ENCODE data around the gene CETN2. TPM values are rescaled to one million over a fixed set of nuclear protein-coding genes. Genes with fewer than 3 reads are reported as not detected.
"Not testable (repeated sequence)": the region's sequence is repeated elsewhere in the genome, so short reads cannot be mapped to it uniquely, and the experiment has no call there.

The CETN2 gene
- total and polyA plus RNA-seq, 5 experiments from 2014 or later = 6.3 to 30.8 (median 23.3) TPM

DNA sequence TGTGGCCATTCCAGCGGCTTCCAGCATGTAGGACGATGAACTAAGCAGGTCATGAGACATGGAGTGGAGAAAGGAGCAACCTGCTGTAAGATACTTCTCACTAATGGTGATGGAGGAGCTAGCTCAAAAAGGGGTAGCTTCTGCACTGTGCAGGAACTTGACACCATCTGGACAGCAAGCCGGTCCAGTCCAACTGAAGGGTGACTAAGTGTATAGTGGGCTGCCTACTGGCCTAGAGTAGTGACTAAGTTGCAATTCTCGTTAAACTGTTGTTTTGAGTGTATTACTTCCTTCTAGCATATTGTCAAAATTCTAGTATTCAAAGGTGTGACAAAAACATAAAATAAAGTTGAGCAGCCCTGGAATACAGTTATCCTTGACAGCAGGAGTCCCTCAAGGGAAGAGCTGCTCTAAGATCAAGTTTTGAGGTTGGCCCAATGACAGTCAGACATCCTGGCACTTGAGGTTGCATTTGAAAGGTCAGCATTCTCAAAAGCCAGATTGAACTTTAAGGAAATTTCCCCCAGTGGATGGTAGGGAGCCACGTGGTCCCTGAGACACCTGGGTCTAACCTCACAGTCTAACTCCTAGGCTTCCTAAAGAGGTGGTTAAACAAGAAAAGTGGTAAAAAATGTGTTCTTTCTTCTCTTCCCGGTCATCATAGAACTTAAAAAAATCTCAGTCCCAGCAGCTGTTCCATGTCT, 8.0 kb downstream of the CETN2 start:
- no peaks in the 10 kb centered on the region for H3K36me3 Mint-ChIP-seq
- peak overlapping the region in 1 of 10 donors; percentile 24 for H3K27ac Mint-ChIP-seq

DNA sequence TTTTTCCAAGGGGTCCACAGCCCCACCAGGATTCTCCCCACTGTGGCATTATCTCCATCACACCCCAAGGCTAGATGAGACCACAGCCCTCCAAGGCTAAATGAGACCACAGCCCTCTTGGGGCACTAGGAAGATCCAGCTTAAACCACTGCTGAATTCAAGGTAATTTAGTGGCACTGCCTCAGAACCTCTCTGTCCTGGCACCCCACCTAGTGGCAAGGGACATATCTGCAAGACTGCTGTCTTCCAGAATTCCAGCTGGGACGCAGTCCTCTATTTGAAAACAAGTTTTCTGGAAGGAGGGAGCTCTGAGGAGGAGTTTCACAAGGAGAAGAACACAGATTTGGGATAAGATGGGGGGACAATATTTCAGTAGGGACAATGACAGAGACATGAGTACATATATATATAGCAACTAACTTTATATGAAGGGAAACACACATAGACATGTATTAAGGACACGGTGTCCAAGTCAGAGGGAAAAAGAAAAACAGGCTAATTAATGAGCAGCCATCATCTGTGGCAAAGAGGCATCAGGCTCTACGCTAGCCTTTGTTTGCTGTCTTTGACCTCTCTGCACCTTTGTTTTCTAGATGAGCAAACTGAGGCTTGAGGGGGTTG, 9.3 kb downstream of the CETN2 start:
- no peaks in the 10 kb centered on the region for H3K36me3 Mint-ChIP-seq
- ATAC-seq (no peak), DNase-seq (no peak)
- no peak overlapping the region for H3K4me3 Mint-ChIP-seq
- POLR2A ChIA-PET = no interaction called here
- no peak overlapping the region for H3K27ac Mint-ChIP-seq
- no peaks in the 10 kb centered on the region for H3K4me1 Mint-ChIP-seq
- peaks cover 3 to 14% (median 6%) of the 10 kb centered on the region in 5 donors for H3K27me3 Mint-ChIP-seq
- H3K9me3 Mint-ChIP-seq = no peaks in the 10 kb centered on the region

More for the DNA sequence above, 8.0 kb downstream of the CETN2 start:
- Mint-ChIP-seq H3K27me3 (peaks cover 3 to 14% (median 6%) of the 10 kb centered on the region in 5 donors), H3K9me3 (no peaks in the 10 kb centered on the region), H3K4me3 (no peak overlapping the region), H3K4me1 (no peaks in the 10 kb centered on the region)
- POLR2A ChIA-PET = no interaction called here
- ATAC-seq (no peak), DNase-seq (no peak)

DNA sequence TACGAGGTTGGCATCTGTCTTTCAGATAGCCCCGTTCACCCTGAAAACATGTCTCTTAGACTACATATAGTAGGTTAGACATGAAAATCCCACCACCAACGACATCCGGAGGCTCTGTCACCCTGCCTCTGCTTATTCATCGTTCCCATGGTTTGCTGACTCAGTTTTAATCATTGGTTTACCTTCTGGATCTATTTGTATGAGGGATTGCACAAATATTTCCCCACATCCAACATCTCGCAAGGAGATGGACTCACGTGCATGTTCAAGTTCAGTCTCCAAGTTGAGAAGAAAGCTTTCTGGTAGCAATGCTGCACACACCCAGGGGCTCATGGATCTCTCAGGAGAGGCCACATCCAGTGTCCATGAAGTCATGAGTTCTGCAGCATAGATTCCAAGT, 10.8 kb downstream of the CETN2 start:
- Mint-ChIP-seq H3K4me1 (no peaks in the 10 kb centered on the region), H3K27ac (no peak overlapping the region), H3K9me3 (no peaks in the 10 kb centered on the region), H3K27me3 (peaks cover 3 to 14% (median 6%) of the 10 kb centered on the region in 5 donors), H3K36me3 (no peaks in the 10 kb centered on the region), H3K4me3 (no peak overlapping the region)
- DNase-seq (no peak), ATAC-seq (no peak)
- POLR2A ChIA-PET = no interaction called here

DNA sequence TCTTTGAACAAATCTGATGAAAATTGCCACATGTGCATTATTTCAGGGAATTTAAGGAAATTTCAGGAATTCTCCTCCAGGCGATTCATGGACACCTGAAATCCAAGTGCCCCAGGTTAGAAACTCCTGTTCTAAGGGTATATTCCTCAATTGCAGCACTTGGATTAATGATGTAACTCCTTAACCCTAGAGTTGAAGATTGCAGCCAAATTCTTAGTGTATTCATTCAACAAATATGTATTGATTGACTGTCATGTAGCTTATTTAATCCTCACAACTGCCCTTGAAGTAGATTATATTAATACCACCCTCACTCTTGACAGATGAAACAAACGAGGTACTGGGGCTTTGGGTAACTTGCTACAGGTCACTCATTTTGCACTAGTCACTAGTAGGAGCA, 11.3 kb downstream of the CETN2 start:
- no peaks in the 10 kb centered on the region for H3K9me3 Mint-ChIP-seq
- ATAC-seq (no peak), DNase-seq (no peak)
- H3K4me3 Mint-ChIP-seq = no peak overlapping the region
- peaks cover 3 to 14% (median 6%) of the 10 kb centered on the region in 5 donors for H3K27me3 Mint-ChIP-seq
- no peaks in the 10 kb centered on the region for H3K36me3 Mint-ChIP-seq
- peaks cover 0 to under 1% (median 0%) of the 10 kb centered on the region in 4 donors for H3K4me1 Mint-ChIP-seq
- POLR2A ChIA-PET = no interaction called here
- no peak overlapping the region for H3K27ac Mint-ChIP-seq

- H3K36me3 Mint-ChIP-seq = no peaks in the 10 kb centered on the region
- POLR2A ChIA-PET = no interaction called here
- H3K27ac Mint-ChIP-seq = no peak overlapping the region
Measured at GRCh38 chrX:152818356-152818755, 12.2 kb downstream of the CETN2 start.

DNA sequence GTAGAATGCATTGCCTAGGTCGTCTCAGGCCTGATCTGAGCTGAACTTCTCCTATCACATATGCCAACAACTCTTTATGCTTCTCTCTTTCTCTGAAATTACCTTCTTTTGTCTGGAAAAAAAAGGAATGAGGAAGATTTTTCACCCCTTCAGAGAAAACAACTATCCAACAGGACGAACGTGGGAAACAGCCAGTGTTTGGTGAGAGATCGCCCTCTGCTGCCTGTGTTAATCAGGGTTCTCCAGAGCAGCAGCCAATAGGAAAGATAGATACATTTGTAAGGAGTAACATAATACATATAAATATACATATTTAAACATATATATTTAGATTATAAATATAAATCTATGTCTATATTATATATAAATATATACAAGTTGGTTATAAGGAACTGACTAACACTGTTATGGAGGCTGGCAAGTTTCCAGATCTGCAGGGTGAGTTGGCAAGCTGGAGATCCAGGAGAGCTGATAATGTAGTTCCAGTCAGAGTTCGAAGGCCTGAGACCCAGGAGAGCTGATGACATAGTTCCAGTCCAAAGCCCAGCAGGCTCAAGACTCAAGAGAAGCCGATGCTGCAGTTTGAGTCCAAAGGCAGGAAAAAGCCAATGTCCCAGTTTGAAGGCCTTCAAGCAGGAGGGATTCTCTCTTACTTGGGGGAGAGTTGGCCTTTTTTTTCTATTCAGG, 13.3 kb downstream of the CETN2 start:
- POLR2A ChIA-PET = no interaction called here
- ATAC-seq = no peak
- no peak overlapping the region for H3K27ac Mint-ChIP-seq
- peaks cover 3 to 13% (median 6%) of the 10 kb centered on the region in 5 donors for H3K27me3 Mint-ChIP-seq
- peaks cover 2 to 9% (median 5%) of the 10 kb centered on the region in 4 donors for H3K4me1 Mint-ChIP-seq
- no peak overlapping the region for H3K4me3 Mint-ChIP-seq
- no peak for DNase-seq
- no peaks in the 10 kb centered on the region for H3K36me3 Mint-ChIP-seq
- no peaks in the 10 kb centered on the region for H3K9me3 Mint-ChIP-seq

More at GRCh38 chrX:152818356-152818755, 12.2 kb downstream of the CETN2 start:
- DNase-seq (no peak), ATAC-seq (no peak)
- peaks cover 3 to 14% (median 6%) of the 10 kb centered on the region in 5 donors for H3K27me3 Mint-ChIP-seq
- H3K4me3 Mint-ChIP-seq = no peak overlapping the region
- no peaks in the 10 kb centered on the region for H3K9me3 Mint-ChIP-seq
- peaks cover 0 to 4% (median 2%) of the 10 kb centered on the region in 4 donors for H3K4me1 Mint-ChIP-seq

- H3K4me3 Mint-ChIP-seq = peak overlapping the region in 1 of 10 donors; percentile 22
- no peak overlapping the region for H3K27ac Mint-ChIP-seq
- DNase-seq (no peak), ATAC-seq (no peak)
- peaks cover 0 to 3% (median 0%) of the 10 kb centered on the region in 5 donors for H3K27me3 Mint-ChIP-seq
- no peaks in the 10 kb centered on the region for H3K36me3 Mint-ChIP-seq
- no peaks in the 10 kb centered on the region for H3K9me3 Mint-ChIP-seq
- H3K4me1 Mint-ChIP-seq = peaks cover 2 to 9% (median 5%) of the 10 kb centered on the region in 4 donors
- POLR2A ChIA-PET = no interaction called here
Measured at GRCh38 chrX:152814048-152814447, 16.5 kb downstream of the CETN2 start.

DNA sequence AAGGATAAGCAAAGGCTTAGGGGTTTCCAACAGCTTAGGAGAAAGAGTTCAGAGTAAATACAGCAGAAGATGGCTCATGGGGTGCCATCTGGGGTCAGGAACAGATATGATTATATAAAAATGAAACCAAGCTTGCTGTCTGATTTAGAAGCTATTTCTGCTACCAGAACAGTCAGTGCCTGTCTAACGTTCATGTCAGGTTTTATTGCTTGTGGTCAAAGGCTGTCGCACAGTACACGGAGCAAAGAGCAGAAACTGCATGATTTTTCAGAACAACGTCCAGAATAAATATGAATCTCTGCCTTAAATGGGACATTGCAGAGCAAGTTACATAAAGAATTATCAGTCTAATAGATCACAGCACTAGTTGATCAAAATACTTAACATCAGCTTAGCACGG, 17.4 kb downstream of the CETN2 start:
- Mint-ChIP-seq H3K9me3 (no peaks in the 10 kb centered on the region), H3K4me3 (peak overlapping the region in 2 of 10 donors; percentile 3 to 21), H3K27me3 (peaks cover 0 to 3% (median 2%) of the 10 kb centered on the region in 5 donors), H3K36me3 (no peaks in the 10 kb centered on the region), H3K4me1 (peaks cover 2 to 9% (median 5%) of the 10 kb centered on the region in 4 donors), H3K27ac (no peak overlapping the region)
- POLR2A ChIA-PET = no interaction called here
- DNase-seq (no peak), ATAC-seq (no peak)

DNA sequence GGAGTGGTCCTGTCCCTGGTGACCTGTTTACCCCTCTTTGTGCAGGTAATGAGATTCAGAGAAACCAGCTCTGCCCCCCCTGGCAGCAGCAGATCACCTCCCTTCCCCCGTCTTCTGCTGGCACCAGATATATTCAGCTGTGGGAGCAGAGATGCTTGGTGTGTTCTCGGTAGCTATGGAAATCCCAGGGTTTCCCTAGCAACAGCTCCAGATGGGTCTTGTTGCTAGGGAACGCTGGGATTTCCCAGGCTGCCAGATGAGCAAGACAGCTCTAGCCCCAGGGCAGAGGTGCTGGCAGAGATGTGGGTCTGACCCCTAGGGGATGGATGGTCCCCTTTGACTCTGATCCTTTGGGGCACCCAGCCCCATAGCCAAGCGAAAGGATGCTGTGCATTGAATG, 20.2 kb downstream of the CETN2 start:
- H3K27ac Mint-ChIP-seq = peak overlapping the region in 1 of 10 donors; percentile 71
- peaks cover 2 to 9% (median 5%) of the 10 kb centered on the region in 4 donors for H3K4me1 Mint-ChIP-seq
- DNase-seq (no peak), ATAC-seq (no peak)
- no peaks in the 10 kb centered on the region for H3K36me3 Mint-ChIP-seq
- H3K27me3 Mint-ChIP-seq = peaks cover 0 to 10% (median 2%) of the 10 kb centered on the region in 5 donors
- H3K9me3 Mint-ChIP-seq = no peaks in the 10 kb centered on the region
- POLR2A ChIA-PET = no interaction called here
- no peak overlapping the region for H3K4me3 Mint-ChIP-seq

- Mint-ChIP-seq H3K9me3 (no peaks in the 10 kb centered on the region), H3K4me1 (no peaks in the 10 kb centered on the region), H3K36me3 (no peaks in the 10 kb centered on the region), H3K27ac (no peak overlapping the region), H3K27me3 (peaks cover 0 to 16% (median 10%) of the 10 kb centered on the region in 5 donors), H3K4me3 (no peak overlapping the region)
- POLR2A ChIA-PET = no interaction called here
- no peak for DNase-seq
- no peak for ATAC-seq
Measured at GRCh38 chrX:152806035-152806434, 24.5 kb downstream of the CETN2 start.

- H3K27me3 Mint-ChIP-seq = peaks cover 0 to 9% (median 5%) of the 10 kb centered on the region in 5 donors
- H3K27ac Mint-ChIP-seq = no peak overlapping the region
- no peaks in the 10 kb centered on the region for H3K36me3 Mint-ChIP-seq
- no peaks in the 10 kb centered on the region for H3K4me1 Mint-ChIP-seq
- no peaks in the 10 kb centered on the region for H3K9me3 Mint-ChIP-seq
- DNase-seq = no peak
- POLR2A ChIA-PET = no interaction called here
- ATAC-seq = no peak
- no peak overlapping the region for H3K4me3 Mint-ChIP-seq
Measured at GRCh38 chrX:152798945-152799344, 31.6 kb downstream of the CETN2 start.

- H3K27ac Mint-ChIP-seq, H3K9me3 Mint-ChIP-seq, H3K4me3 Mint-ChIP-seq, H3K27me3 Mint-ChIP-seq, H3K4me1 Mint-ChIP-seq, H3K36me3 Mint-ChIP-seq, ATAC-seq, POLR2A ChIA-PET, DNase-seq: not testable (repeated sequence)
Measured at GRCh38 chrX:152787062-152787461, 43.5 kb downstream of the CETN2 start.

Measured in naive thymus-derived CD8-positive, alpha-beta T cell (primary cell).